HCT116 (cell line): ENCODE results near the gene SPRYD4. TPM values are rescaled to one million over a fixed set of nuclear protein-coding genes. Genes with fewer than 3 reads are reported as not detected.
"Not testable (repeated sequence)": the region's sequence is repeated elsewhere in the genome, so short reads cannot be mapped to it uniquely, and the experiment has no call there.

Experiments
- ATAC-seq: fragments of 200-7000 bp; cut with Tn5 transposase; 2 replicates; pipeline ENCODE4 v1.9.1; 2020; ENCODE audit warnings: mild to moderate bottlenecking, moderate library complexity
- BruUV-seq: library from RNA; stranded (reverse); fragments of 400-500 nt; replicated peaks from 2 replicates; lab custom pipeline; 2021; lab: Mats Ljungman, UMichigan
- CTCF ChIA-PET: fragments of 300-600 bp; sonication (Branson Sonifier 250); formaldehyde crosslinking; loops from one replicate; lab custom pipeline; 2021; ENCODE audit warnings: antibody characterized with exemption; lab: Charles Lee
- POLR2A ChIA-PET: fragments of 300-600, 350-600 bp; sonication (Branson Sonifier 250); formaldehyde crosslinking; loops from one replicate; lab custom pipeline; 2021; ENCODE audit warnings: antibody characterized with exemption; lab: Charles Lee
- RAD21 ChIA-PET, 2 experiments: fragments of 300-600 bp; sonication (Branson Sonifier 250); formaldehyde crosslinking; loops; one replicate each; lab custom pipeline; 2023; ENCODE audit warnings: low total read pairs in 2 of 2; ENCODE audit not compliant: uncharacterized antibody in 2 of 2, unreplicated experiment in 2 of 2, low non-redundant PET in 1 of 2; lab: Charles Lee
- DNase-seq: peaks from one replicate; pipeline ENCODE4 v3.0.0-alpha.2; 2010; ENCODE audit warnings: low read depth, low spot score
- H2AFZ ChIP-seq: fragments of 200-600 bp; shearing (Covaris generic), sonication (generic); 2 replicates; pipeline ENCODE4 v1.6.1; 2017; ENCODE audit warnings: low read depth, mixed run types, mixed read lengths, antibody characterized with exemption, low read length; ENCODE audit not compliant: poor library complexity, severe bottlenecking
- H3K27ac ChIP-seq: 2 replicates; pipeline ENCODE4 v1.5.1; 2012; ENCODE audit warnings: low read depth, low read length
- H3K27me3 ChIP-seq: fragments of 200-600 bp; sonication (generic); 2 replicates; pipeline ENCODE4 v1.6.1; 2016; ENCODE audit warnings: mixed run types, low read length, mixed read lengths; ENCODE audit not compliant: insufficient read depth
- H3K36me3 ChIP-seq, 2 experiments: fragments of 200-500 bp in 1 of 2; fragments of 200-600 bp in 1 of 2; sonication (Bioruptor generic) in 1 of 2; sonication (generic) in 1 of 2; 2 replicates each; pipeline versions ENCODE4 v1.5.1 to v1.6.1; 2014 to 2016; ENCODE audit warnings: low read length in 2 of 2, inconsistent platforms in 1 of 2, mixed read lengths in 1 of 2, mixed run types in 1 of 2; ENCODE audit not compliant: insufficient read depth in 2 of 2, control insufficient read depth in 1 of 2
- H3K4me1 ChIP-seq, 2 experiments: fragments of 200-600 bp in 1 of 2; sonication (generic) in 1 of 2; 2 replicates each; pipeline versions ENCODE4 v1.5.1 to v1.6.1; 2012 to 2017; ENCODE audit warnings: low read length in 2 of 2, inconsistent platforms in 1 of 2, mild to moderate bottlenecking in 1 of 2, mixed read lengths in 1 of 2, mixed run types in 1 of 2, moderate library complexity in 1 of 2; ENCODE audit not compliant: insufficient read depth in 2 of 2, control insufficient read depth in 1 of 2
- H3K4me2 ChIP-seq: fragments of 200-600 bp; sonication (generic); 2 replicates; pipeline ENCODE4 v1.6.1; 2017; ENCODE audit warnings: mixed run types, low read length, mixed read lengths
- H3K4me3 ChIP-seq, 2 experiments: fragments of 200-600 bp in 1 of 2; sonication (generic) in 1 of 2; replicated peaks in 1 of 2; 2 replicates each; pipeline ENCODE4 v1.5.1; 2011 to 2016; ENCODE audit warnings: low read length in 2 of 2, control low read depth in 1 of 2, low read depth in 1 of 2, mild to moderate bottlenecking in 1 of 2, mixed read lengths in 1 of 2, mixed run types in 1 of 2
- H3K79me2 ChIP-seq: fragments of 200-600 bp; sonication (generic); 2 replicates; pipeline ENCODE4 v1.6.1; 2017; ENCODE audit warnings: mild to moderate bottlenecking, mixed run types, low read length, moderate library complexity, mixed read lengths; ENCODE audit not compliant: insufficient read depth
- H3K9ac ChIP-seq: fragments of 200-600 bp; sonication (generic); 2 replicates; pipeline ENCODE4 v1.6.1; 2016; ENCODE audit warnings: low read length, mixed read lengths
- H3K9me2 ChIP-seq: fragments of 200-600 bp; sonication (generic), shearing (Covaris generic); 2 replicates; pipeline ENCODE4 v1.6.1; 2017; ENCODE audit warnings: mixed run types, mild to moderate bottlenecking, moderate library complexity; ENCODE audit not compliant: insufficient read depth
- H3K9me3 ChIP-seq, 2 experiments: fragments of 200-500 bp in 1 of 2; fragments of 200-600 bp in 1 of 2; sonication (Bioruptor generic) in 1 of 2; sonication (generic) in 1 of 2; 2 replicates each; pipeline ENCODE4 v1.6.1; 2014 to 2017; ENCODE audit warnings: low read length in 2 of 2, mixed read lengths in 2 of 2, inconsistent platforms in 1 of 2, low read depth in 1 of 2, mild to moderate bottlenecking in 1 of 2, mixed run types in 1 of 2, moderate library complexity in 1 of 2; ENCODE audit not compliant: control insufficient read depth in 1 of 2, insufficient read depth in 1 of 2
- H4K20me1 ChIP-seq: fragments of 200-600 bp; sonication (generic), shearing (Covaris generic); 2 replicates; pipeline ENCODE4 v1.6.1; 2017; ENCODE audit warnings: mixed run types, mild to moderate bottlenecking, moderate library complexity; ENCODE audit not compliant: insufficient read depth
- CTCF ChIP-seq, 3 experiments: fragments of 200-600 bp in 1 of 3; sonication (generic) in 1 of 3; IDR thresholded peaks in 2 of 3; conservative IDR thresholded peaks in 1 of 3; 2 replicates each; pipeline ENCODE4 v1.5.1; 2012 to 2017; ENCODE audit warnings: low read depth in 2 of 3, low read length in 2 of 3, antibody characterized with exemption in 1 of 3, borderline replicate concordance in 1 of 3, control low read depth in 1 of 3, mild to moderate bottlenecking in 1 of 3, mixed read lengths in 1 of 3, mixed run types in 1 of 3, moderate library complexity in 1 of 3; ENCODE audit not compliant: insufficient read depth in 1 of 3
- EGR1 ChIP-seq: IDR thresholded peaks from 2 replicates; pipeline ENCODE4 v1.6.1; 2012; ENCODE audit warnings: low read depth
- ELF1 ChIP-seq: IDR thresholded peaks from 2 replicates; pipeline ENCODE4 v1.6.1; 2012; ENCODE audit warnings: low read depth, borderline replicate concordance
- FOSL1 ChIP-seq: IDR thresholded peaks from 2 replicates; pipeline ENCODE4 v1.6.1; 2012; ENCODE audit warnings: low read depth
- JUND ChIP-seq: IDR thresholded peaks from 2 replicates; pipeline ENCODE4 v1.6.1; 2012
- MAX ChIP-seq: IDR thresholded peaks from 2 replicates; pipeline ENCODE4 v1.6.1; 2012
- POLR2A ChIP-seq: IDR thresholded peaks from 2 replicates; pipeline ENCODE4 v1.7.0; 2011; ENCODE audit warnings: borderline replicate concordance; ENCODE audit not compliant: insufficient read depth, insufficient read length; ENCODE audit errors: extremely low read depth
- POLR2AphosphoS5 ChIP-seq: IDR thresholded peaks from 2 replicates; pipeline ENCODE4 v1.6.1; 2011; ENCODE audit warnings: mild to moderate bottlenecking, low read depth, low read length, moderate library complexity
- RAD21 ChIP-seq: IDR thresholded peaks from 2 replicates; pipeline ENCODE4 v1.6.1; 2012; ENCODE audit warnings: low read depth, mild to moderate bottlenecking
- SIN3A ChIP-seq: IDR thresholded peaks from 2 replicates; pipeline ENCODE4 v1.6.1; 2012; ENCODE audit warnings: low read depth
- SP1 ChIP-seq: IDR thresholded peaks from 2 replicates; pipeline ENCODE4 v1.6.1; 2012; ENCODE audit warnings: low read depth
- TCF7L2 ChIP-seq: IDR thresholded peaks from 2 replicates; pipeline ENCODE4 v1.7.0; 2011; ENCODE audit warnings: borderline replicate concordance, inconsistent platforms; ENCODE audit not compliant: insufficient read depth, insufficient read length; ENCODE audit errors: extremely low read depth
- YY1 ChIP-seq: IDR thresholded peaks from 2 replicates; pipeline ENCODE4 v1.6.1; 2011; ENCODE audit warnings: low read length, low read depth, moderate library complexity, mild to moderate bottlenecking; ENCODE audit not compliant: insufficient replicate concordance; ENCODE audit errors: extremely low read depth
- ZFX ChIP-seq: fragments of 450-650 bp; IDR thresholded peaks from 2 replicates; pipeline ENCODE4 v1.6.1; 2017
- ZNF274 ChIP-seq: fragments of 200-500 bp; sonication (Bioruptor generic); IDR thresholded peaks from 2 replicates; pipeline ENCODE4 v1.6.1; 2014; ENCODE audit warnings: mild to moderate bottlenecking, low read depth, low read length, inconsistent platforms
- intact Hi-C: fragments of 100-400 bp; cut with micrococcal nuclease; formaldehyde crosslinking; loops from 2 replicates; pipeline ENCODE4 v1.10.0; 2022
- total RNA-seq: library from RNA; stranded (reverse); gene quantifications from one replicate; pipeline ENCODE4 v1.2.1, GENCODE V29; 2021; ENCODE audit not compliant: unreplicated experiment

SPRYD4 gene
- total RNA-seq, 1 experiment from 2014 or later, result 2.5 TPM

- DNase-seq (no peak), ATAC-seq (no peak)
- peaks cover 0 to 3% of the 10 kb centered on the region in 2 experiments; a peak in 1 of 4 replicates for H3K4me1 ChIP-seq
- POLR2A ChIA-PET, result no interaction called here
- H3K4me3 ChIP-seq, result no peak overlapping the region
- no peak overlapping the region for H3K9ac ChIP-seq
- RAD21 ChIA-PET, result no interaction called here
- H4K20me1 ChIP-seq, result no peaks in the 10 kb centered on the region
- CTCF ChIA-PET, result no interaction called here
- no peak overlapping the region for H3K27ac ChIP-seq
- H3K9me2 ChIP-seq, result no peaks in the 10 kb centered on the region
- H3K9me3 ChIP-seq, result no peaks in the 10 kb centered on the region
- no peaks in the 10 kb centered on the region for H3K79me2 ChIP-seq
- H3K4me2 ChIP-seq, result no peak overlapping the region
- no TSS peak for BruUV-seq
- no peak overlapping the region for H2AFZ ChIP-seq
- intact Hi-C loops, result no loop called here
- H3K36me3 ChIP-seq, result no peaks in the 10 kb centered on the region
- TF ChIP-seq RAD21 (no peak), SIN3A (no peak), ELF1 (no peak), MAX (no peak), SP1 (no peak), POLR2A (no peak), ZFX (no peak), CTCF (IDR thresholded peaks at IDR 0.05 in 2 of 3, conservative IDR thresholded peaks at IDR 0.05 in 1 of 3; ENCODE audit: borderline replicate concordance in 1 of 3, insufficient read depth in 1 of 3, low read depth in 2 of 3, low read length in 2 of 3) (no peak), EGR1 (no peak), TCF7L2 (no peak), POLR2AphosphoS5 (no peak), FOSL1 (no peak), ZNF274 (no peak), YY1 (no peak), JUND (no peak)
- H3K27me3 ChIP-seq, result no peaks in the 10 kb centered on the region
Measured at GRCh38 chr12:56510786-56511185, 42.4 kb downstream of the SPRYD4 start.

GRCh38 chr12:56514014-56514318 lies 45.6 kb downstream of the SPRYD4 start:
- BruUV-seq, H3K4me3 ChIP-seq, H4K20me1 ChIP-seq, H3K27ac ChIP-seq, H3K9me3 ChIP-seq, POLR2A ChIA-PET, H3K36me3 ChIP-seq, DNase-seq, H3K27me3 ChIP-seq, H3K9me2 ChIP-seq, H3K79me2 ChIP-seq, ATAC-seq, intact Hi-C loops, H3K9ac ChIP-seq: not testable (repeated sequence)
- Histone ChIP-seq H2AFZ (peak overlapping the region; percentile 89), H3K4me2 (0 out of 2 replicates have a peak overlapping the region, but pooled peaks have one; percentile 39), H3K4me1 (peaks cover 14 to 28% of the 10 kb centered on the region in 2 experiments)
- ChIA-PET RAD21 (interaction anchor here (1.1 to 1.3 kb wide), 2 partner anchors 59 to 80 kb away, joined by 3 read pairs; no protein-coding TSS in a partner anchor), CTCF (interaction anchor here (1.1 to 3.3 kb wide), 11 partner anchors 22 to 488 kb away, joined by 3 to 34 read pairs (median 4); no protein-coding TSS in a partner anchor)
